HFFc6 (cell line): ENCODE measurements around the gene PDS5B. TPM values are rescaled to one million over a fixed set of nuclear protein-coding genes. Genes with fewer than 3 reads are reported as not detected.

ENCODE experiments used
- DNase-seq: peaks from one replicate; pipeline ENCODE4 v3.0.0-alpha.2; 2018
- H3K27ac Mint-ChIP-seq: 2 replicates; pipeline ENCODE4 v1.8.0; 2020; ENCODE audit warnings: mild to moderate bottlenecking, mixed read lengths
- H3K27me3 Mint-ChIP-seq: 2 replicates; pipeline ENCODE4 v1.8.0; 2021; ENCODE audit warnings: mild to moderate bottlenecking, moderate library complexity, mixed read lengths; ENCODE audit not compliant: insufficient read depth
- H3K36me3 Mint-ChIP-seq: 2 replicates; pipeline ENCODE4 v1.8.0; 2021; ENCODE audit warnings: low read depth, mixed read lengths
- H3K4me1 Mint-ChIP-seq: 2 replicates; pipeline ENCODE4 v1.8.0; 2020; ENCODE audit warnings: low read depth, mixed read lengths
- H3K4me3 Mint-ChIP-seq: 2 replicates; pipeline ENCODE4 v1.8.0; 2020; ENCODE audit warnings: mild to moderate bottlenecking, moderate library complexity, mixed read lengths
- H3K9me3 Mint-ChIP-seq: 2 replicates; pipeline ENCODE4 v1.8.0; 2020; ENCODE audit warnings: mild to moderate bottlenecking, mixed read lengths
- CTCF ChIP-seq: fragments of 200-600 bp; sonication (generic); IDR thresholded peaks from 2 replicates; pipeline ENCODE4 v1.5.0; 2021; ENCODE audit warnings: antibody characterized with exemption, mild to moderate bottlenecking
- total RNA-seq, 6 experiments: library from RNA; stranded (reverse); fragmentation: NEBNext Ultra II Directional; extraction: Animal tissue kit (Norgen Biotek cat#: 25700); gene quantifications; 2 replicates in 1 of 6; 3 replicates in 5 of 6; pipeline ENCODE4 v1.2.3, GENCODE V29; 2021

The PDS5B gene
- total RNA-seq, 6 experiments from 2014 or later, result 21.0 to 28.9 (median 24.6) TPM

GRCh38 chr13:32802159-32802558, 215.9 kb downstream of the PDS5B start:
- 0 out of 2 replicates have a peak, but pooled peaks cover 4% of the 10 kb centered on the region for H3K36me3 Mint-ChIP-seq
- no peak for DNase-seq
- TF ChIP-seq CTCF, result no peak

GRCh38 chr13:32804673-32805230, 218.5 kb downstream of the PDS5B start:
- H3K27ac Mint-ChIP-seq, result peak overlapping the region; percentile 1; the same call in 1 of the 2 replicates
- DNase-seq, result no peak
- no peak for TF ChIP-seq CTCF
- peaks cover 11% of the 10 kb centered on the region for H3K4me1 Mint-ChIP-seq
- H3K9me3 Mint-ChIP-seq, result no peaks in the 10 kb centered on the region; the same call in 1 of the 2 replicates
- peak overlapping the region; percentile 65; the same call in 1 of the 2 replicates for H3K4me3 Mint-ChIP-seq
- H3K27me3 Mint-ChIP-seq, result peaks cover 9% of the 10 kb centered on the region
- no peaks in the 10 kb centered on the region for H3K36me3 Mint-ChIP-seq

More at GRCh38 chr13:32802159-32802558, 215.9 kb downstream of the PDS5B start:
- Mint-ChIP-seq H3K9me3 (no peaks in the 10 kb centered on the region; the same call in 1 of the 2 replicates), H3K27ac (no peak overlapping the region), H3K4me1 (peaks cover 11% of the 10 kb centered on the region), H3K27me3 (peaks cover 6% of the 10 kb centered on the region; the same call in 1 of the 2 replicates), H3K4me3 (no peak overlapping the region)

- Mint-ChIP-seq H3K36me3 (no peaks in the 10 kb centered on the region), H3K4me3 (peak overlapping the region; percentile 20), H3K9me3 (no peaks in the 10 kb centered on the region; the same call in 1 of the 2 replicates), H3K27ac (no peak overlapping the region), H3K4me1 (peaks cover 8% of the 10 kb centered on the region), H3K27me3 (peaks cover 17% of the 10 kb centered on the region)
- DNase-seq, result peak; percentile 43
- TF ChIP-seq CTCF, result no peak
These were observed 225.1 kb downstream of the PDS5B start for GRCh38 chr13:32811297-32811800.

- no peak for DNase-seq
- no peaks in the 10 kb centered on the region for H3K9me3 Mint-ChIP-seq
- no peak overlapping the region for H3K27ac Mint-ChIP-seq
- no peaks in the 10 kb centered on the region for H3K36me3 Mint-ChIP-seq
- peaks cover 28% of the 10 kb centered on the region for H3K4me1 Mint-ChIP-seq
- H3K27me3 Mint-ChIP-seq, result peaks cover 2% of the 10 kb centered on the region; the same call in 1 of the 2 replicates
- no peak overlapping the region for H3K4me3 Mint-ChIP-seq
- TF ChIP-seq CTCF, result no peak
These were observed 235.0 kb downstream of the PDS5B start for GRCh38 chr13:32821149-32821688.

GRCh38 chr13:32822771-32823170, 236.5 kb downstream of the PDS5B start:
- no peaks in the 10 kb centered on the region for H3K36me3 Mint-ChIP-seq
- no peak overlapping the region for H3K27ac Mint-ChIP-seq
- peaks cover 2% of the 10 kb centered on the region; the same call in 1 of the 2 replicates for H3K27me3 Mint-ChIP-seq
- H3K4me1 Mint-ChIP-seq, result peaks cover 28% of the 10 kb centered on the region
- DNase-seq, result no peak
- TF ChIP-seq CTCF, result no peak
- no peaks in the 10 kb centered on the region for H3K9me3 Mint-ChIP-seq
- H3K4me3 Mint-ChIP-seq, result no peak overlapping the region
